IPS-15b (cell line): ENCODE data around the gene LPAR1.

Experiments
- H3K27me3 ChIP-seq: one replicate; pipeline ENCODE4 v1.6.1; 2013; ENCODE audit warnings: low read length; ENCODE audit not compliant: control insufficient read depth, insufficient read depth
- H3K36me3 ChIP-seq: one replicate; pipeline ENCODE4 v1.6.1; 2013; ENCODE audit warnings: low read length; ENCODE audit not compliant: control insufficient read depth, insufficient read depth
- H3K4me1 ChIP-seq: one replicate; pipeline ENCODE4 v1.6.1; 2013; ENCODE audit warnings: mild to moderate bottlenecking, low read length; ENCODE audit not compliant: control insufficient read depth, insufficient read depth
- H3K4me3 ChIP-seq: one replicate; pipeline ENCODE4 v1.5.1; 2013; ENCODE audit warnings: low read depth, low read length
- H3K9ac ChIP-seq: one replicate; pipeline ENCODE4 v1.6.1; 2013; ENCODE audit warnings: low read depth, mild to moderate bottlenecking, low read length
- H3K9me3 ChIP-seq: one replicate; pipeline ENCODE4 v1.6.1; 2013; ENCODE audit warnings: mild to moderate bottlenecking, low read length; ENCODE audit not compliant: control insufficient read depth, insufficient read depth

Gene LPAR1

DNA sequence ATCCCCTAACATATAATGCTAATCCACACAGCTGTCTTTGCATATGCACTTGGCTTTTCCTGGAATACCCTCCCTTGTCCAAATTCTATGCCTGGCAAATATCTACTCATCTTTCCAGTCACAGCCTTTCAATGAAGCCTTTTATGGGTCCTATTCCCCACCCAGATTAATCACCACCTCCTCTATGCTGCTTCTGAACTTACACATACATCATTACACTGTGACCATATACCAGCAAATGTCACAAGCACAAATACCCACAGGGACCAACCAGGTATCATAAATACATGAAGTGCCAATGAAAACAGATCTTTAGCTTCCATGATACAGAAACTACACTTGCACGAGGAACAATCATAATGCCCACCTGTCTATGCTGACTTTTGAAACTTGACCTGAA is 22.3 kb downstream of the LPAR1 start:
- Histone ChIP-seq H3K36me3 (no peaks in the 10 kb centered on the region), H3K9ac (no peak overlapping the region)

GRCh38 chr9:111013707-111014106 is 24.6 kb downstream of the LPAR1 start:
- Histone ChIP-seq H3K9ac (no peak overlapping the region), H3K27me3 (no peaks in the 10 kb centered on the region), H3K4me3 (no peak overlapping the region), H3K9me3 (no peaks in the 10 kb centered on the region), H3K36me3 (no peaks in the 10 kb centered on the region), H3K4me1 (peaks cover 3% of the 10 kb centered on the region)

More for the DNA sequence above, 22.3 kb downstream of the LPAR1 start:
- Histone ChIP-seq H3K4me3 (no peak overlapping the region), H3K4me1 (peaks cover 3% of the 10 kb centered on the region), H3K27me3 (no peaks in the 10 kb centered on the region), H3K9me3 (no peaks in the 10 kb centered on the region)

- H3K9me3 ChIP-seq: no peaks in the 10 kb centered on the region
- no peaks in the 10 kb centered on the region for H3K27me3 ChIP-seq
These were observed 25.0 kb downstream of the LPAR1 start for GRCh38 chr9:111013250-111013649.

DNA sequence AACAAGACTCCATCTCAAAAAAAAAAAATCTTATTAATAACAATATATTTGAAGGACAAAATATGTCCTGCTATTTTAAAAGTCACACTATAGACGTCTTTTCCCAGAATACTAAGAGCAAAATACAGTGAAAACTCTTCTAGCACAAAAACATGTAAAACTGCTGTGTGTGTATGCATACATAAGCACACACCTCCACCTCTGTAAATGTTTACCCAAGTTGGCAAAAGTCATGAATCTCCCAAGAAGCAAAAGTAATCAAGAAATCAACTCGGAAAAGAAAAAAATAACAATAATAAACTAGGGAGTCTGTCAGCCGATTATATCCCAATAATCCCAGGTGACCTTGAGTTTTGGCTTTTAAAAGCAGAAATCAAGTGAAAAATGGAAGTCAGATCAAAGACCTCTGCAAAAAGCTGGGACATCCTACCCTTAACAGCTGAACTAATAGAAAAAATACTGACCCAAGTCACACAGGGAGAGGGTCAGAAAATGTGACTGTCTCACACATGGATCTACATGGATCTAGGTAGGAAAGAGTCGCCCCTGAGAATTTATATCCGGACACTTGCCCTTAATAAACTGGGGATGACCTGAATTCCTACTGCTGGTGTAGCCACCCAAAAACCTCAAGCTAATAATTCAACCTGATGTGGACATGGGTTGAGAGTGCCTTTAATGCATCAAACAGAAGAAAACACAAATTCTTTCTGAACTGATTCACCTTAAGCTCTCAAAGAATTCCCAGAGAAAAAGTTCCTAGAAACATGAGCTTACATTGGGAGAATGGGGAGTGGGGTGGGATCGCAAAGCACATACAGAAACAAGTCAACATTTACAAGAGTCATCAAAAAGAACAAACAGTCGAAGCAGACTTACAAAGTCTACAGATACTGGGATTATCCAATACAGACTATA is 29.9 kb downstream of the LPAR1 start:
- Histone ChIP-seq H3K36me3 (no peaks in the 10 kb centered on the region), H3K9me3 (no peaks in the 10 kb centered on the region), H3K9ac (no peak overlapping the region), H3K4me3 (no peak overlapping the region), H3K27me3 (no peaks in the 10 kb centered on the region), H3K4me1 (peaks cover under 1% of the 10 kb centered on the region)

More at GRCh38 chr9:111013250-111013649, 25.0 kb downstream of the LPAR1 start:
- no peaks in the 10 kb centered on the region for H3K36me3 ChIP-seq
- peaks cover 3% of the 10 kb centered on the region for H3K4me1 ChIP-seq
- H3K4me3 ChIP-seq: no peak overlapping the region
- no peak overlapping the region for H3K9ac ChIP-seq

DNA sequence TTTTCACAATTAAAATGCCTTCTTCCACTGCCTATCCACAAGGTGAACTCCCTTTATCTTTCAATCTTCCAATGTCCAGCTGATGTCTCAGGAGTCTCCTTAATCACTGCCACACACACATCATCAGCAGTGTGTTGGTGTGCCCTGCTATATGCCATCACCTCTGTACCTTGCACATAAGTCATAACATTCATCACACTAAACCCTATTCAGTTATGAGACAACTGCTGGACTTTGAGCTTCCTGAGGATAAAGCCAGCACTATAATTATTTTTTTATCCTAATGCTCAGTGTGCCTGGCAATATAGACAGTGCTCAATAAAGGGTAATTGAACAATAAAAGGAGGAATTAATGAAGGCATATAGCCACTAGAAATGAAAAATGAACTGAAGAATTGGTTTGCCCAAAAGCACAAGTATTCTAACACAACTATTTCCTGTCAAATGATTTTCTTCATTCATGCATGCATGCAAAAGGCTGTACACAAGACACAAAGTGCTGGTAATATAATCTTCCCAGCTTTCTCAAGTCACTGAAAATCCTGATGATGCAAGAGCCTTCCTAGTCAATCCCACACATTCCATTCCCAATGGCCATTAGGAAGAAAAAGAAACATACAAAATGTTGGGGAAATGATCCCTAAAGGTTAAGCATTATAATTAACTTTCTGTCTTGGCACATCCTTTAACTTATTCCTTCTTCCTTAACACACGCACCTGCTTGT is 32.4 kb downstream of the LPAR1 start:
- no peaks in the 10 kb centered on the region for H3K36me3 ChIP-seq
- H3K4me1 ChIP-seq: peaks cover 2% of the 10 kb centered on the region
- no peak overlapping the region for H3K9ac ChIP-seq
- H3K9me3 ChIP-seq: no peaks in the 10 kb centered on the region
- no peak overlapping the region for H3K4me3 ChIP-seq
- H3K27me3 ChIP-seq: no peaks in the 10 kb centered on the region

DNA sequence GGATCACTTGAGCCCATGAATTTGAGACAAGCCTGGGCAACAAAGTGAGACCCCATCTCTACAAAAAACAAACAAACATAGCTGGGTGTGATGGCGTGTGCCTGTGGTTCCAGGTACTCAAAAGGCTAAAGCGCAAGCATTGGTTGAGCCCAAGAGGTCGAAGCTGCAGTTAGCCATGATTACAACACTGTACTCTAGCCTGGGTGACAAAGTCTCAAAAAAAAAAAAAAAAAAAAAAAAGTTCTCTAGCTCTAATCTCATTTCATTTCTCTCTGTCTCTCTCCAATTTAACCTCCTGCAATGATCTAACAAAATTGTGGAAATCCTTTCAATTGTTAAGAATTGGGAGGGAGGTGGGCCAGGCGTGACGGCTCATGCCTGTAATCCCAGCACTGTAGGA is 33.3 kb downstream of the LPAR1 start:
- H3K4me1 ChIP-seq: peaks cover 2% of the 10 kb centered on the region
- no peak overlapping the region for H3K4me3 ChIP-seq
- no peaks in the 10 kb centered on the region for H3K36me3 ChIP-seq
- no peaks in the 10 kb centered on the region for H3K9me3 ChIP-seq
- no peaks in the 10 kb centered on the region for H3K27me3 ChIP-seq
- H3K9ac ChIP-seq: no peak overlapping the region

- H3K9ac ChIP-seq: no peak overlapping the region
- peaks cover 2% of the 10 kb centered on the region for H3K4me1 ChIP-seq
- H3K9me3 ChIP-seq: no peaks in the 10 kb centered on the region
- no peak overlapping the region for H3K4me3 ChIP-seq
- H3K36me3 ChIP-seq: no peaks in the 10 kb centered on the region
- H3K27me3 ChIP-seq: no peaks in the 10 kb centered on the region
These were observed 35.1 kb downstream of the LPAR1 start for GRCh38 chr9:111003182-111003581.

GRCh38 chr9:111001526-111001925 is 36.7 kb downstream of the LPAR1 start:
- H3K4me1 ChIP-seq: peaks cover 2% of the 10 kb centered on the region
- no peaks in the 10 kb centered on the region for H3K36me3 ChIP-seq
- no peak overlapping the region for H3K9ac ChIP-seq
- H3K9me3 ChIP-seq: no peaks in the 10 kb centered on the region
- H3K4me3 ChIP-seq: no peak overlapping the region
- H3K27me3 ChIP-seq: no peaks in the 10 kb centered on the region

- Histone ChIP-seq H3K9me3 (no peaks in the 10 kb centered on the region), H3K4me1 (peaks cover 2% of the 10 kb centered on the region), H3K27me3 (no peaks in the 10 kb centered on the region), H3K9ac (no peak overlapping the region), H3K36me3 (no peaks in the 10 kb centered on the region), H3K4me3 (no peak overlapping the region)
These were observed 38.1 kb downstream of the LPAR1 start for GRCh38 chr9:111000202-111000601.

DNA sequence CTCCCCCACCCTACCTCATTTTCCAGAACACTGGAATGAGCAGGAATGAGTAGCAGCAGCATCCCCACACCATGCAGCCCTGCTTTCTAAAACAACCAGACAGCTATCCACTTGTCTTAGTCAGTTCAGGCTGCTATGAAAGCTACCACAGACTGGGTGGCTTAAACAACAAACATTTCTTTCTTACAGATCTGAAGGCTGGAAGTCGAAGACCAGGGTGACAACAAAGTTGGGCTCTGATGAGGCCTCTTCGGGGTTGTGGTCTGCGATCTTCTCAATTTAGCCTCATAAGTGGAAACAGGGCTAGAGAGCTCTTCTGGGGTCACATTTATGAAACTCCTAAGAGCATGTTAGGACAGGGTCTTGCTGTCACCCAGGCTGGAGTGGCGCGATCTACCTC is 38.9 kb downstream of the LPAR1 start:
- no peaks in the 10 kb centered on the region for H3K9me3 ChIP-seq
- no peaks in the 10 kb centered on the region for H3K36me3 ChIP-seq
- no peak overlapping the region for H3K4me3 ChIP-seq
- no peaks in the 10 kb centered on the region for H3K27me3 ChIP-seq
- no peak overlapping the region for H3K9ac ChIP-seq
- H3K4me1 ChIP-seq: peaks cover 2% of the 10 kb centered on the region

- Histone ChIP-seq H3K9me3 (no peaks in the 10 kb centered on the region), H3K27me3 (no peaks in the 10 kb centered on the region), H3K36me3 (no peaks in the 10 kb centered on the region), H3K9ac (no peak overlapping the region), H3K4me1 (no peaks in the 10 kb centered on the region), H3K4me3 (no peak overlapping the region)
These were observed 40.4 kb downstream of the LPAR1 start for GRCh38 chr9:110997847-110998246.
